Tibial nerve (tissue), 4 donors: ENCODE data around the gene ZBTB40. TPM values are rescaled to one million over a fixed set of nuclear protein-coding genes. Genes with fewer than 3 reads are reported as not detected.

Source experiments
- DNase-seq, 2 donors: peaks; one replicate each; pipeline ENCODE4 v3.0.0-alpha.2; 2019; ENCODE audit warnings: low spot score in 2 of 2
- H3K27ac ChIP-seq, 4 donors: fragments of 200-600 bp; sonication (generic) in 3 of 4; one replicate each; pipeline ENCODE4 v1.5.1; 2017 to 2019; ENCODE audit warnings: mild to moderate bottlenecking in 1 of 4
- H3K27me3 ChIP-seq, 2 donors: fragments of 200-600 bp; sonication (generic) in 1 of 2; one replicate each; pipeline versions ENCODE4 v1.5.1 to v1.6.0; 2017 to 2019
- H3K36me3 ChIP-seq, 3 donors: fragments of 200-600 bp; sonication (generic); one replicate each; pipeline ENCODE4 v1.5.1; 2018 to 2019
- H3K4me1 ChIP-seq, 4 donors: fragments of 200-600 bp; sonication (generic) in 3 of 4; one replicate each; pipeline ENCODE4 v1.5.1; 2017 to 2019
- H3K4me3 ChIP-seq, 4 donors: fragments of 200-600 bp; sonication (generic) in 3 of 4; one replicate each; pipeline ENCODE4 v1.5.1; 2017 to 2019; ENCODE audit warnings: mild to moderate bottlenecking in 1 of 4, moderate library complexity in 1 of 4
- H3K9me3 ChIP-seq, 4 donors: fragments of 200-600 bp; sonication (generic) in 3 of 4; one replicate each; pipeline ENCODE4 v1.5.1; 2017 to 2019
- EP300 ChIP-seq, 2 donors: sonication (generic); formaldehyde crosslinking; IDR thresholded peaks; one replicate each; pipeline ENCODE4 v1.6.1; 2017; ENCODE audit warnings: antibody characterized with exemption in 2 of 2, mild to moderate bottlenecking in 1 of 2
- POLR2A ChIP-seq, 2 donors: fragments of 450-650 bp; IDR thresholded peaks; one replicate each; pipeline ENCODE4 v1.6.1; 2017; ENCODE audit warnings: antibody characterized with exemption in 2 of 2, mild to moderate bottlenecking in 2 of 2, moderate library complexity in 2 of 2
- WGBS, 2 donors: methylation state at CpG; one replicate each; pipeline ENCODE4 v1.1.5; 2018; 5-methylcytosine and 5-hydroxymethylcytosine counted together
- total RNA-seq, 4 donors: library from RNA; depleted of rRNA; stranded (reverse); fragments of >200 nt; gene quantifications; one replicate each; pipeline ENCODE4 v1.1.0, GENCODE V29; 2016
- TF ChIP-seq, protein P1 (sequence below), 5 experiments: fragments of 200-600 bp in 3 of 5; fragments of 450-650 bp in 2 of 5; sonication (generic) in 3 of 5; IDR thresholded peaks; one replicate each; pipeline ENCODE4 v1.5.1; 2016 to 2019; ENCODE audit warnings: antibody characterized with exemption in 5 of 5, mild to moderate bottlenecking in 3 of 5, moderate library complexity in 2 of 5

ZBTB40 gene
- total RNA-seq, 4 donors from 2014 or later: 17.8 to 21.2 (median 18.2) TPM

DNA sequence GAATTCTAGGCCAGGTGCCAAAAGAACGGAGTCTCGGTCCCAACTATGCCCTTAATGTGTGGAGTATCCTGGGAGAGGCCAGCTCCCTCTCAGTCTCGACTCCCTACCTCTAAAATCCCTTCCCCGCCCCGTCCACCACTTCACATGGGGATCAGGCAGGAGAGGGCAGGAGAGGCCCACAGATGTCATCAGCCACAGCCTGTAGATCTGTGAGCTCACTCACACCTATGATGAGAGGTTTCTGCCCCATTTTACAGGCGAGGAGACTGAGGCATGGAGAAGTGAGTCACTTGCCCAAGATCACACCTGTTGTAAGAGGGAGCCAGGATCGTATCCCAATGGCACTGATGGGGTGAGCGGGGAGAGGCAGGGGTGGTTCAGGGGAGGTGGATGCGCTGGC, 91.2 kb downstream of the ZBTB40 start:
- H3K27me3 ChIP-seq: peaks cover 0 to 37% of the 10 kb centered on the region in 2 donors
- no peaks in the 10 kb centered on the region for H3K9me3 ChIP-seq
- no peaks in the 10 kb centered on the region for H3K4me1 ChIP-seq
- whole genome bisulfite sequencing, 2 donors: 70 to 74% methylated on average over 9 of the region's 9 CpGs
- no peaks in the 10 kb centered on the region for H3K36me3 ChIP-seq
- H3K4me3 ChIP-seq: no peak overlapping the region
- DNase-seq: no peak
- no peak overlapping the region for H3K27ac ChIP-seq
- TF ChIP-seq, protein P1, sequence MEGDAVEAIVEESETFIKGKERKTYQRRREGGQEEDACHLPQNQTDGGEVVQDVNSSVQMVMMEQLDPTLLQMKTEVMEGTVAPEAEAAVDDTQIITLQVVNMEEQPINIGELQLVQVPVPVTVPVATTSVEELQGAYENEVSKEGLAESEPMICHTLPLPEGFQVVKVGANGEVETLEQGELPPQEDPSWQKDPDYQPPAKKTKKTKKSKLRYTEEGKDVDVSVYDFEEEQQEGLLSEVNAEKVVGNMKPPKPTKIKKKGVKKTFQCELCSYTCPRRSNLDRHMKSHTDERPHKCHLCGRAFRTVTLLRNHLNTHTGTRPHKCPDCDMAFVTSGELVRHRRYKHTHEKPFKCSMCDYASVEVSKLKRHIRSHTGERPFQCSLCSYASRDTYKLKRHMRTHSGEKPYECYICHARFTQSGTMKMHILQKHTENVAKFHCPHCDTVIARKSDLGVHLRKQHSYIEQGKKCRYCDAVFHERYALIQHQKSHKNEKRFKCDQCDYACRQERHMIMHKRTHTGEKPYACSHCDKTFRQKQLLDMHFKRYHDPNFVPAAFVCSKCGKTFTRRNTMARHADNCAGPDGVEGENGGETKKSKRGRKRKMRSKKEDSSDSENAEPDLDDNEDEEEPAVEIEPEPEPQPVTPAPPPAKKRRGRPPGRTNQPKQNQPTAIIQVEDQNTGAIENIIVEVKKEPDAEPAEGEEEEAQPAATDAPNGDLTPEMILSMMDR (IDR thresholded peaks at IDR 0.05): no peak
- TF ChIP-seq POLR2A (IDR thresholded peaks at IDR 0.05) (no peak), EP300 (IDR thresholded peaks at IDR 0.05) (no peak)

DNA sequence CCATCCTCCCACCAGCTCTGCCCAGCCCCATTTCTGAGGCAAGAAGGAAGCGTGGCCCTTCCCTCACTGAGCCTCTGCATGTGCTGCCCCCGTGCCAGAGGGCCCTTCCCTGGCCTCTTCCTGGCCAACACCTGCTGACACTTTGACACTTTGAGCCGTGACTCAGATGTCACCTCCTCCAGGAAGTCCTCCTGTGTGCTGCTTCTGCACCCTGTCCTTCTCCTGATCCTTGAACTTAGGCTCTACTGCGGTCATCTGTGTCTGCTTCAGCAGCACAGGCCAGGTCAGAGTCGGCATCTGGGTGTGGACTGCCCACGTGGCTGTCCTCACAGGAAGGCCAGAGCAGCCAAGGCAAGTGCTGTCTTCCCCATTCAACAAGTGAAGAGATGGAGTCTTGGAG, 92.0 kb downstream of the ZBTB40 start:
- H3K4me3 ChIP-seq: no peak overlapping the region
- no peak overlapping the region for H3K27ac ChIP-seq
- DNase-seq: no peak
- H3K9me3 ChIP-seq: no peaks in the 10 kb centered on the region
- no peaks in the 10 kb centered on the region for H3K4me1 ChIP-seq
- 75 to 82% methylated on average over 5 to 6 of the region's 6 CpGs for WGBS, 2 donors
- TF ChIP-seq EP300 (IDR thresholded peaks at IDR 0.05) (no peak), POLR2A (IDR thresholded peaks at IDR 0.05) (no peak)
- TF ChIP-seq, protein P1 (IDR thresholded peaks at IDR 0.05): no peak
- H3K27me3 ChIP-seq: peaks cover 0 to 45% of the 10 kb centered on the region in 2 donors
- no peaks in the 10 kb centered on the region for H3K36me3 ChIP-seq

DNA sequence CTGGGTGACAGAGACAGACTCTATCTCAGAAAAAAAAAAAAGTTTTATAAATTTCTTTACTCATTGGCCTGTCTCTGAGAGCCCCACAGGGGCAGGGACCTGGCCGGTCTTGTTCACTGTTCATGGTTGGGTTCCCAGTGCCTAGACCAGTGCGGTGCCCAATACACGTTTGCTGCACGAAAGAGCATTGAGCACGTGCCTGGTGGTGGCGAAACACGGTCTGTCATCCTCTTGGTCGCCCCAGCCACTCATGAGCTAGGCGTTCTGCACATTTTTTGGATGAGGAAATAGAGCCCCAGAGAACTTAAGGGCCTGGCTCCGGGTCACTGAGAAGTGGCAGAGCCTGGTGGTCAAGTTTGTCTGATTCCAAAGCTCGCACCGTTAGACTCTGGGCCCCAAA, 93.0 kb downstream of the ZBTB40 start:
- Histone ChIP-seq H3K9me3 (no peaks in the 10 kb centered on the region), H3K27ac (no peak overlapping the region), H3K4me1 (no peaks in the 10 kb centered on the region), H3K4me3 (no peak overlapping the region), H3K27me3 (peaks cover 0 to 55% of the 10 kb centered on the region in 2 donors), H3K36me3 (no peaks in the 10 kb centered on the region)
- no peak for TF ChIP-seq POLR2A (IDR thresholded peaks at IDR 0.05)
- TF ChIP-seq, protein P1 (IDR thresholded peaks at IDR 0.05): no peak
- no peak for TF ChIP-seq EP300 (IDR thresholded peaks at IDR 0.05)
- DNase-seq: no peak
- 86 to 88% methylated on average over 7 to 12 of the region's 12 CpGs for WGBS, 2 donors

DNA sequence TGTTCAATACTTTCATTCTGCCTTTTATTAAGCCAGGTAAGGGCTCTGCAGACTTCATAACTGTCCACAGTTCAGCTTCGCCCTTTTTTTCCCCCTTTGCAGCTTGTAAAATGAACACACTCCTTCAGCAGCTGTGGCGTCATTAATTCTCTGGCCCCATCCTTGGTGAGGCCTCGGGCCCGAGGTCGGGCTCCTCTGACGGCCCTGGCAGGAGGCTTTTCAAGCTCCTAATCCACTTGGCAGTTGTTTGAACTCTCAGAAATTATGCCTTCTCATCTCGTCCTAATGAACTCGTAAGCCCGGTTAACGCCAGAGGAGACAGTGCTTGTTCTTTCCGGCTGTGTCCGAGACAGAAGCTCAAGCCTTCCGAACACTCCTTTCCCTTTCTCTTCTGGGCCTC, 93.5 kb downstream of the ZBTB40 start:
- Histone ChIP-seq H3K4me3 (no peak overlapping the region), H3K4me1 (no peaks in the 10 kb centered on the region), H3K27me3 (peaks cover 0 to 60% of the 10 kb centered on the region in 2 donors), H3K27ac (no peak overlapping the region), H3K9me3 (no peaks in the 10 kb centered on the region), H3K36me3 (no peaks in the 10 kb centered on the region)
- no peak for TF ChIP-seq POLR2A (IDR thresholded peaks at IDR 0.05)
- no peak for TF ChIP-seq EP300 (IDR thresholded peaks at IDR 0.05)
- TF ChIP-seq, protein P1 (IDR thresholded peaks at IDR 0.05): no peak
- no peak for DNase-seq
- WGBS, 2 donors: 43 to 45% methylated on average over 13 of the region's 13 CpGs

DNA sequence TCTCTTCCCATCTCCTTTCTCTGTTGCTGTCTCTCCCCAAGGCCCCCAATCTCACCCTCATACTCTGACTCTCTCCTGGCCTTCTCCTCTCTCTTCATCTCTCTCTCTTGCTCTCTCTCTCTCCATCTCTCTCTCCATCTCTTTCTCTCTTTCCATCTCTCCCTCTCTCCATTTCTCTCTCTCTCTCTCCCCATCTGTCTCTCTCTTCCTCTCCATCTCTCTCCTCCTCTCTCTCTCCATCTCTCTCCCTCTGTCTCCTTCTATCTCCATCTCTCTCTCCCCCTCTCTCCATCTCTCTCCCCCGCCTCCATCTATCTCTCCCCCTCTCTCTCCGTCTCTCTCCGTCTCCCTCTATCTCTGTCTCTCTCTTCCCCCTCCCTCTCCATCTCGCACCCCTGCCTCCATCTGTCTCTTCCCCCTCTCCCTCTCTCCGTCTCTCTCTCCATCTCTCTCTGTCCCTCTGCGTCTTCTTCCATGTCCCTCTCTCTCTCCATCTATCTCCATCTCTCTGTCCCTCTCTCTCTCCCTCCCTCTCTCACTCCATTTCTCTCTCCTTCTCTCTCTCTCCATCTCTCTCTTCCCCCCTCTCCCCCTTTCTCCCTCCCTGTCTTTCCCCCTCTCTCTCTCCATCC, 95.7 kb downstream of the ZBTB40 start:
- 71% methylated on average over 6 of the region's 6 CpGs for WGBS, 2 donors

More for the DNA sequence above, 95.7 kb downstream of the ZBTB40 start:
- Histone ChIP-seq H3K27ac (no peak overlapping the region), H3K4me1 (no peaks in the 10 kb centered on the region), H3K9me3 (no peaks in the 10 kb centered on the region), H3K4me3 (no peak overlapping the region), H3K27me3 (peaks cover 0 to 81% of the 10 kb centered on the region in 2 donors), H3K36me3 (no peaks in the 10 kb centered on the region)
- TF ChIP-seq POLR2A (IDR thresholded peaks at IDR 0.05): no peak
- no peak for TF ChIP-seq EP300 (IDR thresholded peaks at IDR 0.05)
- TF ChIP-seq, protein P1 (IDR thresholded peaks at IDR 0.05): no peak
- DNase-seq: no peak
